ENCODE measurements around the gene THADA.
A peak's percentile ranks its signal among the peaks of the same experiment; 100 is the strongest.

The THADA gene

GRCh38 chr2:43223521-43224001 is 372.3 kb downstream of the THADA start:
- DNase-seq (ENCODE audit: low read depth), result no peak

GRCh38 chr2:43222475-43223309 is 373.1 kb downstream of the THADA start:
- no peak for DNase-seq (ENCODE audit: low read depth)

- DNase-seq (ENCODE audit: low read depth), result peak; percentile 53
These were observed 373.9 kb downstream of the THADA start for GRCh38 chr2:43221763-43222474.

GRCh38 chr2:43221124-43221762 is 374.6 kb downstream of the THADA start:
- DNase-seq (ENCODE audit: low read depth), result no peak

- DNase-seq (ENCODE audit: low read depth), result no peak
These were observed 375.1 kb downstream of the THADA start for GRCh38 chr2:43220760-43221123.

GRCh38 chr2:43220229-43220751 is 375.5 kb downstream of the THADA start:
- DNase-seq (ENCODE audit: low read depth), result no peak

GRCh38 chr2:43219383-43220228 is 376.2 kb downstream of the THADA start:
- peak; percentile 66 for DNase-seq (ENCODE audit: low read depth)

GRCh38 chr2:43218702-43219382 is 377.0 kb downstream of the THADA start:
- peak; percentile 44 for DNase-seq (ENCODE audit: low read depth)

GRCh38 chr2:43218155-43218701 is 377.6 kb downstream of the THADA start:
- no peak for DNase-seq (ENCODE audit: low read depth)

GRCh38 chr2:43217228-43218154 is 378.3 kb downstream of the THADA start:
- no peak for DNase-seq (ENCODE audit: low read depth)

GRCh38 chr2:43216629-43217028 is 379.2 kb downstream of the THADA start:
- no peak for DNase-seq (ENCODE audit: low read depth)

- DNase-seq (ENCODE audit: low read depth), result no peak
These were observed 380.1 kb downstream of the THADA start for GRCh38 chr2:43215673-43216255.

- no peak for DNase-seq (ENCODE audit: low read depth)
These were observed 381.6 kb downstream of the THADA start for GRCh38 chr2:43214253-43214652.

GRCh38 chr2:43212931-43213330 is 382.9 kb downstream of the THADA start:
- no peak for DNase-seq (ENCODE audit: low read depth)

- DNase-seq (ENCODE audit: low read depth), result no peak
These were observed 383.5 kb downstream of the THADA start for GRCh38 chr2:43212216-43212835.

GRCh38 chr2:43210467-43211303 is 385.2 kb downstream of the THADA start:
- DNase-seq (ENCODE audit: low read depth), result no peak

- DNase-seq (ENCODE audit: low read depth), result no peak
These were observed 385.7 kb downstream of the THADA start for GRCh38 chr2:43210125-43210466.

- DNase-seq (ENCODE audit: low read depth), result no peak
These were observed 386.6 kb downstream of the THADA start for GRCh38 chr2:43209204-43209717.
